H1 (cell line): Measurements from ENCODE around the gene DOC2A.

ENCODE experiments used
- ASH2L ChIP-seq: fragments of 200-600, 300-600 bp; sonication (generic); IDR thresholded peaks from one replicate; pipeline ENCODE4 v1.7.1; 2017; ENCODE audit warnings: low read length
- BCL11A ChIP-seq, 2 experiments: IDR thresholded peaks; one replicate each; pipeline ENCODE4 v1.6.1; 2011; ENCODE audit warnings: low read depth in 2 of 2, low read length in 2 of 2, mild to moderate bottlenecking in 2 of 2
- EZH2 ChIP-seq: fragments of 200-600 bp; sonication (generic); IDR thresholded peaks from 2 replicates; pipeline ENCODE4 v1.7.1; 2012; ENCODE audit warnings: low read depth, mild to moderate bottlenecking, moderate library complexity, low read length, inconsistent platforms; ENCODE audit not compliant: severe bottlenecking
- FOSL1 ChIP-seq: IDR thresholded peaks from 2 replicates; pipeline ENCODE4 v1.6.1; 2011; ENCODE audit warnings: mild to moderate bottlenecking, low read depth, low read length, moderate library complexity; ENCODE audit not compliant: insufficient read depth
- HDAC6 ChIP-seq: IDR thresholded peaks from one replicate; pipeline ENCODE4 v1.7.1; 2012; ENCODE audit warnings: low read depth, mild to moderate bottlenecking, inconsistent platforms, low read length, moderate library complexity
- JUN ChIP-seq: IDR thresholded peaks from 2 replicates; pipeline ENCODE4 v1.6.1; 2011; ENCODE audit warnings: low read depth, mild to moderate bottlenecking, improper control_type of control experiment, low read length
- JUND ChIP-seq: IDR thresholded peaks from 2 replicates; pipeline ENCODE4 v1.6.1; 2011; ENCODE audit warnings: mild to moderate bottlenecking, improper control_type of control experiment, low read length
- NRF1 ChIP-seq: IDR thresholded peaks from 2 replicates; pipeline ENCODE4 v1.6.1; 2011; ENCODE audit warnings: mild to moderate bottlenecking, low read depth, low read length, improper control_type of control experiment
- TAF1 ChIP-seq: IDR thresholded peaks from 2 replicates; pipeline ENCODE4 v1.6.1; 2011; ENCODE audit warnings: mild to moderate bottlenecking, low read depth, low read length
- ZNF274 ChIP-seq: IDR thresholded peaks from 2 replicates; pipeline ENCODE4 v1.7.0; 2012; ENCODE audit warnings: low read length, borderline replicate concordance; ENCODE audit errors: extremely low read depth
- TF ChIP-seq, protein P1 (sequence below): fragments of 300-600 bp; sonication (generic); IDR thresholded peaks from 2 replicates; pipeline ENCODE4 v1.7.1; 2012; ENCODE audit warnings: low read length, moderate library complexity, mild to moderate bottlenecking, inconsistent platforms; ENCODE audit not compliant: insufficient replicate concordance
- TF ChIP-seq, protein P2 (sequence below), 3 experiments: IDR thresholded peaks; 1 replicate in 2 of 3; 2 replicates in 1 of 3; pipeline versions ENCODE4 v1.5.1 to v1.6.1; 2011; ENCODE audit warnings: low read length in 3 of 3, mild to moderate bottlenecking in 3 of 3, inconsistent platforms in 2 of 3, low read depth in 1 of 3, moderate library complexity in 1 of 3; ENCODE audit not compliant: insufficient read depth in 1 of 3; ENCODE audit errors: control extremely low read depth in 1 of 3

DNA sequence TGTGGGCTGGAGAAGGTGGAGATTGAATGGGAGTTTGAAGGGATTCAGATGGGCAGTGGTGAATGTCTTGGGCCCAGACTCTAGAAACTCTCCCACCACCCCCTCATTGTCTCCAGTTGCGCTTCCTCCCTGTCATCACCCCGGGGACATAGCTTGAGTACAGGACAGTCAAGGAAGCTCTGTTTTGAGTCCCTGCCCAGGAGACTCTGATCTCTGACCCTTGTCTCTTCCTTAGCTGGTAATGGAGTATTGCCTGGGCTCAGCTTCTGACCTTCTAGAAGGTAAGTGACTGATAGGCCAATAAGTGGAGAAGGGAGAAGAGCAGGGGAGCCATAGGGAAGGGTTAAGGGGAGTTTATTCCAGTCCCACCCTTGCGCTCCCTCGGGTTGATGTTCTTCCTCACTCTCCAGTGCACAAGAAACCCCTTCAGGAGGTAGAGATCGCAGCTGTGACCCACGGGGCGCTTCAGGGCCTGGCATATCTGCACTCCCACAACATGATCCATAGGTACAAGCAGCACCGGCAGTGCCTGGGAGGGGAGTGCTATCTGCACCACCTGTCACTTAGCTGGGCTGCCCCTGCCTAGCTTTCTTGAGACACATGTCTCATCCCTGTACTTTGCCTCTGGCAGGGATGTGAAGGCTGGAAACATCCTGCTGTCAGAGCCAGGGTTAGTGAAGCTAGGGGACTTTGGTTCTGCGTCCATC is 32.1 kb downstream of the DOC2A start:
- TF ChIP-seq ASH2L (no peak), EZH2 (no peak), TAF1 (no peak), FOSL1 (no peak), HDAC6 (no peak), BCL11A (IDR thresholded peaks at IDR 0.05; ENCODE audit: low read depth in 2 of 2, low read length in 2 of 2) (no peak), ZNF274 (no peak), NRF1 (no peak), JUND (no peak), JUN (no peak)
- TF ChIP-seq, protein P1, sequence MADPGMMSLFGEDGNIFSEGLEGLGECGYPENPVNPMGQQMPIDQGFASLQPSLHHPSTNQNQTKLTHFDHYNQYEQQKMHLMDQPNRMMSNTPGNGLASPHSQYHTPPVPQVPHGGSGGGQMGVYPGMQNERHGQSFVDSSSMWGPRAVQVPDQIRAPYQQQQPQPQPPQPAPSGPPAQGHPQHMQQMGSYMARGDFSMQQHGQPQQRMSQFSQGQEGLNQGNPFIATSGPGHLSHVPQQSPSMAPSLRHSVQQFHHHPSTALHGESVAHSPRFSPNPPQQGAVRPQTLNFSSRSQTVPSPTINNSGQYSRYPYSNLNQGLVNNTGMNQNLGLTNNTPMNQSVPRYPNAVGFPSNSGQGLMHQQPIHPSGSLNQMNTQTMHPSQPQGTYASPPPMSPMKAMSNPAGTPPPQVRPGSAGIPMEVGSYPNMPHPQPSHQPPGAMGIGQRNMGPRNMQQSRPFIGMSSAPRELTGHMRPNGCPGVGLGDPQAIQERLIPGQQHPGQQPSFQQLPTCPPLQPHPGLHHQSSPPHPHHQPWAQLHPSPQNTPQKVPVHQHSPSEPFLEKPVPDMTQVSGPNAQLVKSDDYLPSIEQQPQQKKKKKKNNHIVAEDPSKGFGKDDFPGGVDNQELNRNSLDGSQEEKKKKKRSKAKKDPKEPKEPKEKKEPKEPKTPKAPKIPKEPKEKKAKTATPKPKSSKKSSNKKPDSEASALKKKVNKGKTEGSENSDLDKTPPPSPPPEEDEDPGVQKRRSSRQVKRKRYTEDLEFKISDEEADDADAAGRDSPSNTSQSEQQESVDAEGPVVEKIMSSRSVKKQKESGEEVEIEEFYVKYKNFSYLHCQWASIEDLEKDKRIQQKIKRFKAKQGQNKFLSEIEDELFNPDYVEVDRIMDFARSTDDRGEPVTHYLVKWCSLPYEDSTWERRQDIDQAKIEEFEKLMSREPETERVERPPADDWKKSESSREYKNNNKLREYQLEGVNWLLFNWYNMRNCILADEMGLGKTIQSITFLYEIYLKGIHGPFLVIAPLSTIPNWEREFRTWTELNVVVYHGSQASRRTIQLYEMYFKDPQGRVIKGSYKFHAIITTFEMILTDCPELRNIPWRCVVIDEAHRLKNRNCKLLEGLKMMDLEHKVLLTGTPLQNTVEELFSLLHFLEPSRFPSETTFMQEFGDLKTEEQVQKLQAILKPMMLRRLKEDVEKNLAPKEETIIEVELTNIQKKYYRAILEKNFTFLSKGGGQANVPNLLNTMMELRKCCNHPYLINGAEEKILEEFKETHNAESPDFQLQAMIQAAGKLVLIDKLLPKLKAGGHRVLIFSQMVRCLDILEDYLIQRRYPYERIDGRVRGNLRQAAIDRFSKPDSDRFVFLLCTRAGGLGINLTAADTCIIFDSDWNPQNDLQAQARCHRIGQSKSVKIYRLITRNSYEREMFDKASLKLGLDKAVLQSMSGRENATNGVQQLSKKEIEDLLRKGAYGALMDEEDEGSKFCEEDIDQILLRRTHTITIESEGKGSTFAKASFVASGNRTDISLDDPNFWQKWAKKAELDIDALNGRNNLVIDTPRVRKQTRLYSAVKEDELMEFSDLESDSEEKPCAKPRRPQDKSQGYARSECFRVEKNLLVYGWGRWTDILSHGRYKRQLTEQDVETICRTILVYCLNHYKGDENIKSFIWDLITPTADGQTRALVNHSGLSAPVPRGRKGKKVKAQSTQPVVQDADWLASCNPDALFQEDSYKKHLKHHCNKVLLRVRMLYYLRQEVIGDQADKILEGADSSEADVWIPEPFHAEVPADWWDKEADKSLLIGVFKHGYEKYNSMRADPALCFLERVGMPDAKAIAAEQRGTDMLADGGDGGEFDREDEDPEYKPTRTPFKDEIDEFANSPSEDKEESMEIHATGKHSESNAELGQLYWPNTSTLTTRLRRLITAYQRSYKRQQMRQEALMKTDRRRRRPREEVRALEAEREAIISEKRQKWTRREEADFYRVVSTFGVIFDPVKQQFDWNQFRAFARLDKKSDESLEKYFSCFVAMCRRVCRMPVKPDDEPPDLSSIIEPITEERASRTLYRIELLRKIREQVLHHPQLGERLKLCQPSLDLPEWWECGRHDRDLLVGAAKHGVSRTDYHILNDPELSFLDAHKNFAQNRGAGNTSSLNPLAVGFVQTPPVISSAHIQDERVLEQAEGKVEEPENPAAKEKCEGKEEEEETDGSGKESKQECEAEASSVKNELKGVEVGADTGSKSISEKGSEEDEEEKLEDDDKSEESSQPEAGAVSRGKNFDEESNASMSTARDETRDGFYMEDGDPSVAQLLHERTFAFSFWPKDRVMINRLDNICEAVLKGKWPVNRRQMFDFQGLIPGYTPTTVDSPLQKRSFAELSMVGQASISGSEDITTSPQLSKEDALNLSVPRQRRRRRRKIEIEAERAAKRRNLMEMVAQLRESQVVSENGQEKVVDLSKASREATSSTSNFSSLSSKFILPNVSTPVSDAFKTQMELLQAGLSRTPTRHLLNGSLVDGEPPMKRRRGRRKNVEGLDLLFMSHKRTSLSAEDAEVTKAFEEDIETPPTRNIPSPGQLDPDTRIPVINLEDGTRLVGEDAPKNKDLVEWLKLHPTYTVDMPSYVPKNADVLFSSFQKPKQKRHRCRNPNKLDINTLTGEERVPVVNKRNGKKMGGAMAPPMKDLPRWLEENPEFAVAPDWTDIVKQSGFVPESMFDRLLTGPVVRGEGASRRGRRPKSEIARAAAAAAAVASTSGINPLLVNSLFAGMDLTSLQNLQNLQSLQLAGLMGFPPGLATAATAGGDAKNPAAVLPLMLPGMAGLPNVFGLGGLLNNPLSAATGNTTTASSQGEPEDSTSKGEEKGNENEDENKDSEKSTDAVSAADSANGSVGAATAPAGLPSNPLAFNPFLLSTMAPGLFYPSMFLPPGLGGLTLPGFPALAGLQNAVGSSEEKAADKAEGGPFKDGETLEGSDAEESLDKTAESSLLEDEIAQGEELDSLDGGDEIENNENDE: no peak
- TF ChIP-seq, protein P2, sequence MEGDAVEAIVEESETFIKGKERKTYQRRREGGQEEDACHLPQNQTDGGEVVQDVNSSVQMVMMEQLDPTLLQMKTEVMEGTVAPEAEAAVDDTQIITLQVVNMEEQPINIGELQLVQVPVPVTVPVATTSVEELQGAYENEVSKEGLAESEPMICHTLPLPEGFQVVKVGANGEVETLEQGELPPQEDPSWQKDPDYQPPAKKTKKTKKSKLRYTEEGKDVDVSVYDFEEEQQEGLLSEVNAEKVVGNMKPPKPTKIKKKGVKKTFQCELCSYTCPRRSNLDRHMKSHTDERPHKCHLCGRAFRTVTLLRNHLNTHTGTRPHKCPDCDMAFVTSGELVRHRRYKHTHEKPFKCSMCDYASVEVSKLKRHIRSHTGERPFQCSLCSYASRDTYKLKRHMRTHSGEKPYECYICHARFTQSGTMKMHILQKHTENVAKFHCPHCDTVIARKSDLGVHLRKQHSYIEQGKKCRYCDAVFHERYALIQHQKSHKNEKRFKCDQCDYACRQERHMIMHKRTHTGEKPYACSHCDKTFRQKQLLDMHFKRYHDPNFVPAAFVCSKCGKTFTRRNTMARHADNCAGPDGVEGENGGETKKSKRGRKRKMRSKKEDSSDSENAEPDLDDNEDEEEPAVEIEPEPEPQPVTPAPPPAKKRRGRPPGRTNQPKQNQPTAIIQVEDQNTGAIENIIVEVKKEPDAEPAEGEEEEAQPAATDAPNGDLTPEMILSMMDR (IDR thresholded peaks at IDR 0.05; ENCODE audit: control extremely low read depth in 1 of 3, insufficient read depth in 1 of 3, low read depth in 1 of 3, low read length in 3 of 3): no peak
